ENCODE results near the gene C11orf97.
A peak's percentile ranks its signal among the peaks of the same experiment; 100 is the strongest.
"Not testable (repeated sequence)": the region's sequence is repeated elsewhere in the genome, so short reads cannot be mapped to it uniquely, and the experiment has no call there.

Gene C11orf97, protein sequence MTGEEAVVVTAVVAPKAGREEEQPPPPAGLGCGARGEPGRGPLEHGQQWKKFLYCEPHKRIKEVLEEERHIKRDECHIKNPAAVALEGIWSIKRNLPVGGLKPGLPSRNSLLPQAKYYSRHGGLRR

DNA sequence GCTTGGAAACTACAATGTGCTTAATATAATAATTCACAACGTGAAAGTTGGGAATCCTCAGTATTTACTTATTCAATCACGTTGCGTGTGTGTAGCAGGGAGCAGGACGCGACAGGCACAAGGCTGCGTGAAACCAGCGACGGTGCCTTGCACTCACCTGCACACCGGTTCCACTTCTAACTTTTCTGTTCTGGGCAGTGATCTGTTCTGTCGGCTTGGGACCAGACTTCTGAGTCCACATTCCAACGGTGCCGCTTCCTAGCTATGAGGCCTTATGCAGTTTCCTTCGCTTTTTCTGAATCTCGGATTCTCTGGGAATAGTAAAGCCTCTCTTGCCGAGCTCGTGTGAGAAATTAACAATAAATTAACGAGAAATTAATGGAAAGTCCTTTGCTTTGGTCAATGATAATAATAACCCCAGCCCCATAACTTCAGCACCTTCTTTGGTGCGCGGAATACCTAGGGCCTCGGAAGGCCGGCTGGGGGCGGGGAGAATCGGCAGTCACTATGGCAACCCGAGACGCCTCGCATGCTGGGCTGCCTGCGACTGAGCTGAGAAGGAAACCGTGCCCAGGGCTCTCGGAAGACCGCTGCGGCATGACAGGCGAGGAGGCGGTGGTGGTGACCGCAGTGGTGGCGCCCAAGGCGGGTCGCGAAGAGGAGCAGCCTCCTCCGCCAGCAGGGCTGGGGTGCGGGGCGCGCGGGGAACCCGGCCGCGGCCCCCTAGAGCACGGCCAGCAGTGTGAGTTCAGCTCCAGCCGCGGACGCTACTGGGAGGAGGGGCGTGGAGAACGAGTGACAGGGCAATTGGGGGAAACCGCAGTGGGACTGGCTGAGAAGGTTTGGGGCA is at the start of gene C11orf97:
Gene C11orf97, plus strand, starts transcription at position 530 of the 850 bp plus-strand sequence. Its CDS starts 68 bp downstream, at position 598.
- DNase-seq: peak; percentile 47 to 83 (median 71)

DNA sequence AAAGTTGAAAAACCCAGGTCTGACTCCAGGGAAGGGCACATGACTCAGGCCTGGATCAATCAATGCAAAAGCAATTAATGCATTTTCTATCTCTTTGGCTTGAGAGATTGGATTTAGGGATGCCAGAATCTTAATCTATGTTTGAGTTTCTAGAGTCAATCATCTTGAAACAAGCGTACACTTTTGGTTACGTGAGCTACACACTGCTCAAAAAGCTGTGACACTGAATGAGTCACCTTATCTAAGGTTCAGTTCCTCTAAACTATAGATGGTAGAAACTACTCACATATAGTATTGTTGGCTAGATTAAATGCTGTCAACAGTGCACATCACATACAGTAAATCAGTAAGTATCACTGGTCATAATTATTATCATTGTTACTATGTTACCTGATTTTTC is 42.8 kb upstream of the C11orf97 start:
- no peak for DNase-seq

DNA sequence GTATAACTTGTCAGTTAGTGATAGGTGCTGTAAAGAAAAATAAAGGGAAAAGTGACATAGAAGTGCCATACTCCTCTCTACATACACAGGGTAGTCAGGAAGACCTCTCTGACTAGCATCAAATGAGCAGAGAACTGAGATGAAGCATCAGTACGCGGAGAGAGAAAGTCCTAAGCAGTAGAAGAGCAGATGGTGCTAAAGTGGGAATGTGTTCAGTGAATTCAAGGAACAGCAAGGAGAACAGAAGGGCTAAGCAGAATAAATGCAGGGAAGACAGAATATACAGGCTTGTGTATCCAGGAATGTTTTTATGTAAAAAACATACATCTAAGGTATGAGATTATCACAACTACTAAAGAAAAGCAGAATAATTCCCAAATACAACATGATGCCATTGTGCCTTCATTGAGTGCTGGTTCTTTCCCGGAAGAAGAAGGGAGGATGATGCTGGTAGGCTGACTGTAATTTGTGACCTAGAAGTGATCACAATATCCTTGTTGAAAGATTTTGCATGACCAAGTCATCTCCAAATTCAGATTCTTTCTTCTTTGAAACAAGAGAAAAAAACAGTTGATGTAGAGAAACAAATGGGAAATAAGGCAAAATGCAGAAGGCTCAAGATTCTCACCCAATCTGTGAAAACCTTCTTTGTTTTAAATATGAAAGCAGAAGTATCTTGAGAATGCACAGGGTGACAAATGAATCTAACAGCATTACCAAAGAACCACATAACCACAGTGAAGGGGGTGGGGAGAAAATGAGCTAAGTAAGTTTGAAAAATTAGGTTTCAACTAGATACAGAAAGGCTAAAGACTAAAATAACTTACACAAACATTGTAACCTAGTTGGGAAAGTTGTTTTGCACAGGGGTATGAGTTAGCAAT is 39.1 kb upstream of the C11orf97 start:
- no peak for DNase-seq

DNA sequence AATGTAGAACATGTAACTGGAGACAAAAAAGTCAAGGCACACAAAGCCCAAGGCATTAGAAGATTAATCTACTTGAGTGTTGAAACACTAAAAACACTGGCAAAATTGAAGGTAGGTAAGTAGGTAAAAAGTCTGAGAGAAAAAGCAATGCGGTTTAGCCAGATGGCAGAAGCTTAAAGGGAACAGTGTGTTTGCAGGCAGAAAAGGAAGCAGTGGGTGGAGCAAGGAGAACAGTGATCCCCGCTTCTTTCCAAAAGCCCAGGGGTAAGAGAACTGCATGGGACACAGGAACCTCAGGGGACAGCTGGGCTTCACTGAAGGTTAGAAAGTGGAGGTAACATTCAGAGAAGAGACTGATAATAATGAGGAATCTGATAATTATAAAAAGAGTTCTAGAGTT is 34.6 kb upstream of the C11orf97 start:
- no peak for DNase-seq

DNA sequence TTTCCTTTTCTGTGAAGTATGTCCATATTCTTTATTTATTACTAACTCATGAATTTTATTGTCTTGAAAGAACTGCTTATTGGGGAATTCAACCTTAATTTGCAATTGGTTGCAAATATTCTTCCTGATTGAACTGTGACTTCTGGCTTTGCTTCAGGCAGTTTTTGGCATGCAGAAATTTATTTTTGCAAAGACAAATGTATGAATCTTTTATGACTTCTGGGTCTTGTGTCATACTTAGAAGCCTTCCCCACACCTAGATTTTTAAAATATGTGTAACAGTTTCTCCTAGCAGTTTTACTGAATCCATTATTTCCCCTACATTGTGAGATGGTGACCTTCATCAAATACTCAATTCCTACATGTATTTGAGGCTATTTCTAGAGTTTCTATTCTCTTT is 30.9 kb upstream of the C11orf97 start:
- DNase-seq: no peak

DNA sequence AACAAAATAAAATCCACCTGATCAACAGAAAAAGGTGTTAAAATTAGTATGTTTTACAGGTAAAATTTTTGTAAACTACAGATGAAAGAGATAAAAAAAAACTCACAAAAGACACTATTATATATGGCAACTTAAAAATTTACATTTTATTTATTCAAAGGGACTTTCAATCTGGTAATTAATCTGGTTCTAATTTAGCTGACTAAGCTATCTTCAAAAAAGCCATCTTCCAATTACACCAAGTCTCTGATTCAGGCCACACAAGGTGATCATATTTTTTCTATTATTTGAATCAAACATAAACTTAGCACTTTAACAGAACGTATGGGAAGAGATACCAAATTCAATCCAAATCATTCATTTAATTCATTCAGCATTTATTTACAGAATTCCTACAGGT is 26.2 kb upstream of the C11orf97 start:
- no peak for DNase-seq

DNA sequence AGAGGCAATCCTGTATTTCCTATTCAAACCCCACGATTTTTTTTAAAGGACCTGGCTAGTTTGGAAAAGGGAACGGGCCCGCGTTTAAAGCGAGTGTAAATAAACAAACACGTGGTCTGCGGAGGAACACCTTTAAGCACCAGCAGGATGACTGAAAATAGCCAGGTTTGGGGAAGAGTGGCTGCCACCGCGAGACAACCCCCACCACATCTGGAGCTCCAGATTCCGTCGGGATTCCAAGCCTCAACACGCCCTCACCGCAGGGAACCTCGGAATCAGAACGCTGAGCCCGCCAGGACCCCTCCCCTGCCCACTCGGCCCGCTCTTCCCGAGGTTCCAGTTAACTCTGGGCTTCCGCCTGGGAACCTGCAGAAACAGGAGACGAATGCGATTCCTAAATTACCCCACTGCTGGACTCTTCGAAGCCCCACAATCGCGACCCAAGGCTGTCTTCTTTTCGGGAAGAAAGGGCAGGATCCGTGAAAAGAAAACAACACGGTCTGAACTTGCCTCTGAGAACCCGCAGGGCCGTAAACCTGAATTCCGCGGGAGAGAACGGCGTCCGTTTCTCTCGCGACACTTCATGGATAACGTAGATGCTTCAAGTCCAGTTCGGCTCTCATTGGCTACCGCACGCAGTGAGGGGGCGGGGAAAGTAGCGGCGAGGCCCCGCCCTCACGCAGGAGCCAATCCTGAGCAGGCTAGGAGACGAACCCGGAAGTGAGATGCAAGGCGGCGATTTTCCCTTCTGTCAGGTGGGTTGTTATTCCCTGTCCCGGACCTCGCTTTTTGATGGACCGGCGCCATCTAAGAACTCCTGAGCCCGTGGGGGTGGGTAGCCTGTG is 18.8 kb upstream of the C11orf97 start, which contains the start of the genes ANKRD49 and MRE11:
Gene ANKRD49, plus strand, starts transcription at position 704 of the 845 bp plus-strand sequence. CDS start 2,710 bp downstream, outside the sequence.
Gene MRE11, minus strand, starts transcription at position 564 of the 845 bp plus-strand sequence. CDS start 1,043 bp downstream, outside the sequence.
- DNase-seq: peak; percentile 98 to 100 (median 99)

DNA sequence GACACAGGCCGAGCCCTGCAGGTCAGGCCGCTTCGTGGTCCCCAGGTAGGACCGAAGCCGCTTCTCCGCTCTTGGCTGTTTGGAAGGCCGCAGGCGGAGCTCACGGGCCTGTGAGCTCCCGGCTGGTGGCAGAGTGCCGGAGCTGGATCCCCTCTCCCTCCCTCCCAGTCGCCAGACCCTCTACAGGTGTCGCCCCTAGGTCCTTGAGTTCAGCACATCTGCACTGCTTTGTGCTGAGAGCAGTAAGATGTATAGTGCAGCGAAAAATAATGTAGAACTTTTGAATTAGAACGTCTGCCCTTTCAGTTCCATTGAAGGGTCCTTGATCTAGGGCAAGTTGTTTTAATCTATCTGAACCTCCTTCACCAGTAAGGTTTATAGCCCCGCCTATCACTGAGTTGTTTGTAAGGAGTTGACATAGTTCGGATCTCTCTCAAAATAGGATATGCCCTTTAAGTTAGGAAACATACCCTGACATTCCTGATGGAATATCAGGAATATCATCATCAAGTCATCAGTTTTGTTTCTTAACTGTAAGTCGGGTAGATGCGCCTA is 18.1 kb upstream of the C11orf97 start:
- no peak for DNase-seq

DNA sequence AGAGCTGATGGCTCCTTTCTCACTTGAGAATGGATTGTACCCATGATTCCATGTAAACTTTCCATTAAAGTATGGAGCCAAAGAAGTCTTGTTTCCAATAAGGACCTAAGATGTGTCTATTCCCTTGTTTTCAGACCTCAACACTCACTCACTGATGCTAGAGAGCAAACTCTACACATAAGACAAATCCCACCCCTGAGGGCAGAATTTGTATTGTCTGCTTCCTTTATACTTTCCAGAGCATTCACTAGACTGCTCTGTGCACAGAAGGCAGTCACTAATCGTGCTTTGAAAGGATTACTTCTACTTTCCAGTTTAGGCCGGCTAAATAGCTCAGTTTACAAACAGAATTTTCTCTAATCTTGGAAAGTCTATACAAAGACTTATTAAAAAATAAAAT is 12.1 kb upstream of the C11orf97 start:
- DNase-seq: no peak

DNA sequence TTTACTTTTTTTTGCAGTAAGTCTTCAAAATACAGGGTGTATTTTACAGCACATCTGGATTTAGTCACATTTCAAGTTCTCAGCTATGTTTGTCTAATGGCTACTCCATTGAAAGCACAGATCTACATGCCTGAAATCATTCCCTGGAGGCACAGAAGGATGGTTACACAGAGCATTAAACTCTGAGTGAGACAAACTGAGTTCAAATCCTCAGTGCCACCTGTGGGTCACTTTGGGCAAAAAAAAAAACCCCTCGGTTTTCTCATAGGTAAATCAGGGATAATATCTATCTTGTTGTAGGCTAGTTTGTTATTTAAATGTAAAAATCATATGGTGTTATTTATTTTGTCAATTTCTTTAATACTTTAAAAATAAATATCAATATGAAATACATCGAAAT is 10.7 kb upstream of the C11orf97 start:
- DNase-seq: no peak

DNA sequence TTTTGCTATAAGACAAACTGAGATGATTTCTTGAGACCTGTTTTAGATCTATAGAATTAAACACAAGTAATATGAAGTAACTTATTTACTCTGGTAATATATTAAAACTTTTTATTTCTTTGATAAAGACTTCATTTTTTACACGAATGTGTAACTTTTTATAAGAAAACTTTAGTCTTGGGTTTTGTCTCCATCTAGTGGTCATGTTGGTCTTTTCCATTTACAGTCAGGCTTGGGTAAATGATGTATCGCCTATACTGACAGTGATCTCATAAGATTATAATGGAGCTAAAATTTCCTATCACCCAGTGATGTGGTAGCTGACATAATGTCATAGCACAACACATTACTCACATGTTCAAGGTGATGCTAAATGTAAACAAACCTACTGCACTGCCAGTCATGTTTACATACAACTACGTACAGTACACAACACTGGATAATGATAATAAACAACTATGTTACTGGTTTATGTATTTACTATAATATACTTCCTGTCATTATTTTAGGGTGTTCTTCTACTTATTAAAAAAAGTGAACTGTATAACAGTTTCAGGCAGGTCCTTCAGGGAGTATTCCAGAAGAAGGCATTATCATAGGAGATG is 7.5 kb upstream of the C11orf97 start:
- peak in 2 of 3 experiments; percentile 63 to 81 for DNase-seq

DNA sequence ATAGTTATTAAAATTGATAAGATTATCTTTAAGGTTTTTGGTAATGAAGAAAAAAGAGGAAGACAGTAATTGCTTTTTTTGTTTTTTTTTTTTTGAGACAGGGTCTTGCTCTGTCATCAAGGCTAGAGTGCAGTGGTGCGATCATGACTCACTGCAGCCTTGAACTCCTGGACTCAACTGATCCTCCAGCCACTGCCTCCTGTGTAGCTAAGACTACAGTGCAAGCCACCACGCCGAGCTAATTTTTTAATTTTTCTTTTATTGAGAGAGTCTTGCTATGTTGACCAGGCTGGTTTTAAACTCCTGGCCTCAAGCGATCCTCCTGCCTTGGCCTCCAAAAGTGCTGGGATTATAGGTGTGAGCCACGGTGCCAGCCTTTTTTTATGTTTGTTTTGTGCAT is 5.7 kb upstream of the C11orf97 start:
- not testable (repeated sequence) for DNase-seq

DNA sequence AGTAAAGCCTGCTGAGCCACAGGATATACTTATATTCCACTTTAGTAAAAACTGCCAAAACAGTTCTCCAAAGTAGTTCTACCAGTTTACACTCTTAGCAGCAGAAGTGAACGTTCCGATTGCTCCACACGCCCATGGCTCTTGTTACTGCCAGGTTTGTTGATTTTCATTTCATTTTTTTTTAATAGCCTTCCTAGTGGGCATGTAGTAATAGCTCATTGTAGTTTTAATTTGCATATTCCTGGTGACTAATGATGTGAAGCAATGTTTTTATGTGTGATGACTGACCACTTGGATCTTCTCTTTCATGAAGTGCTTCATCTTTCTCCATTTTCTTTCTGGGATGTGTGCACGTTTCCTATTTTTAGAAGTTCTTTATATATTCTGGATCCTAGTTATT is 4.8 kb upstream of the C11orf97 start:
- no peak for DNase-seq

DNA sequence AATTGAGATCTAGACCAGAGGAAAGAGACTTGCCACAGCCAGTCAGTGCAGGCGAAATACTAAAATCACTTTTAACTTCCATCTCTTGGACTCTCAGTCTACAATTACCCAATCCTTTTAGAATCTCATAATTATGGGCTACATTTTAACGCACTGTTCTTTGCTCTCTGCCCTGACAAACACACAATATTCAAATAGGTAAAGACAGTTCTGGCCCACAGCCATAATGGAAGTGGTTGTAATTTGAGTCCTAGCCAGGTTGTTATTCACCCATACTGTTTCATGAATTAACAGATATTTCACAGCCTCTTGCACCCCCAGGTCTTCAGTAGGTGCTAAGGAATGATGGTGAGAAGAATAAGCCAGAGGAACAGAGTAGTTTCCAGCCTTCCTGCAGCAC is 830 bp downstream of the C11orf97 start:
- DNase-seq: peak; percentile 49 to 86 (median 58)

DNA sequence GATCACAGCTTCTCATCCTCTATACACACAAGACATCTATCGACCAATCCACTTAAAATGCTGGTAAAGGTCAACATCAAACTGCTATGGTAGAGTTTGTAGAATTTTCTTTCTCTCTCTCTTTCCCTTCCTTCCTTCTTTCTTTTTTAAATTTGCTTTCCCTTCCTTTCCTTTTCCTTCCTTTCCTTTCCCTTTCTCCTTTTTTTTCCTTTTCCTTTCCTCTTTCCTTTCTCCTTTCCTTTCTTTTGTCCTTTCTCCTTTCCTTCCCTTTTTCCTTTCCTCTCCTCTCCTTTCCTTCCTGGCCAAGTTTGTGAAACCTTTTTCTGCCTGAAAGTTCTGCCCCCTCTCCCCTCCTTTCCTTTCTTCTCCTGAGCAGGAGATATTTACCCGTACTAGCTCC is 3.1 kb downstream of the C11orf97 start:
- DNase-seq: no peak

DNA sequence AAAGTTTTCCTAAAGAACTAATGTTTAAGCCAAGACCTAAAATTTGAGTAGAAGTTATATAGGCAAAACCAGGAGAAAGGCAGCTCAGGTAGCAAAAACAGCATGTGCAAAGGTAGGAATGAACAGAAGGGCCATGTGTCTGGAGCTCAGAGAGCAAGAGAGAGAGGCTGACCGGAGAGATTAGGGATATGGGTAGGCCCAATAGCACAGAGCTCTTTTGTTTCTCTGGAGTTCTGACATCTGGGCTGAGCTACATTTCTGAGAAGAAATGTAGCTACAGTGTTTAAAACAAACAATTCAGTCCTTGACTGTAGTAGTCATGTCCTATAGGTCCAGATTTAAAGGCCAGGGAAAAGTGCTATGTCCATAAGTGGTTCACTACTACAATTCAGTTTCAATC is 4.5 kb downstream of the C11orf97 start:
- DNase-seq: no peak

DNA sequence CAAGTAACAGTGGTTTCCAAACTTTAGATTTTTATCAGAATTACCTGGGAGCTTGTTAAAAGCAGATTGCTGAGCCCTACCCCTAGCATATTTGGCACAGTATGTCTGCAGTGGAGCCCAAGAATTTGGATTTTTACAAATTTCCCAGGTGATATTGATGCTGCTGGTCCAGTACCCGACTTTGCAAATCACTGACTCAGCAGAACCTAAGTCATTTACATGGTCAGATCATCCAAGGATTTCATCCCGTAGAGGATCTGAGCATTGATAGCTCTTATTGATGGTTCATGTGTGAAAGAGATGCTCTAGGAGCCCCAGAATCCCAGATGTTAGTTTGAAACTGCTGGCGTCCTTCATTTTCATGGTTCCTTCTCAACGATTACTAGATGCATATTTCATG is 6.0 kb downstream of the C11orf97 start:
- no peak for DNase-seq

DNA sequence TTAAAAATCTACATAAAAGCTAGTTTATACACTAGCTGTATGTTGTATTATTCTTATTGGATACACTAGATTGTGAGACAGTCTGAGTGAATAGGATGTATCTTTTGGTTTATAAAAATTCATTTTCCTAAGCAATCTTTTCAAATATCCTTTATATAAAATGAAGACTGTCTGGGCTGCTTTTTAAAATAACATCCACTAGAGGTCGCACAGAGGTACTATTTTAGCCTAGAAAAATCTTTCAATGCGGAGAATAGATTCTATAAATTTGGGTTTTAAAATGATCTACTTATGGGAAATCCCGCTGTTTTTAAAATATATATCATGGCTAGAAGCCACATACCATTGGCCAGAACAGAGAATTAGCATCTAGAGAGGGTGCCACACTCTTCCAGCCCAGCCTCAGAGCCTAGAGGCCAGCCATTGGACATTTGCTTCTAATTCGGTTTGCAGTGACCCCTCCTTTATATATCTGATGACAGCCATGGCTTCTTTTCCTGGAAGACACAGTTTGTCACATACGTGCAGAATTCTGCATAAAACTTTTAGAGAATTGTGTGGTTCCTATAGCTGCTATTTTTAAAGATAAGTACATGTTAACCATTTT is 7.3 kb downstream of the C11orf97 start:
- peak in 2 of 3 experiments; percentile 30 to 62 for DNase-seq

DNA sequence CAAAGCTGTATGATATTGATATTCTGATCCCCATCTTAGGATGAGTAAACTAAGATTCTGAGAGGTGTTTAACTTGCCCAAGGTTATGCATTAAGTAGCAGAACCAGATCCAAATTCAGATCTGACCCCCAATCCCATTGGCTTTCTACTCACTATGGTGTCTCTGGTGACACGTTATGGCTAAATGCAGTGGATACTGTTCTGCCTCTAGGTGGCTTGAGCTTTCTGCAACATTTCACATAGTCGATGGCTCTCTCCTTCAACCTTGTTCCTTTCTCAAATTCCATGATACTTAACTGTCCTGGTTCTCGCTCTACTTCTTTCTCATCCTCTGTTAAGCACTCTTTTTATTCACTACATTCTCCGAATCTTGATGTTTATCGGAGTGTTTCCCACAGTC is 9.4 kb downstream of the C11orf97 start:
- no peak for DNase-seq

DNA sequence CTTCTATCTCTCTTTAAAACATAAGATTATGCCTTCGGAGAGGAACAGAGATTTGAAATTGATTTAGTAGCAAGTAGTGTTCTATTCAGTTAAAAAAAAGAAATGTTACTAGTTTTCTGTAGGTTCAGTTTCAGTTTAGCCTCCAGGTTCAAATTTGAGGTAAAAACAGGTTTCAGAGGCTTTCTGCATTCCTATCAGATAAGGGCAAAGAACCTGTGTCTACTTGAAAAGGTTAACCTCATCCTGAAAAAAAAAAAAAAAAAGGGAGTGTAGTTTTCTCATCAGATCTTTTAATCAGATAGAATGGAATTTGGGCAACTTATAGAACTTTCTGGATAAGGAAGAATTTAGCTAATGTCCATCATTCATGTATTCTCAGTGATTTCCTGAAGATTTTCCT is 12.1 kb downstream of the C11orf97 start:
- DNase-seq: no peak

Data from NCI-H1417 (cell line).